ENCODE data around the gene ANKRD12.

The ANKRD12 gene

DNA sequence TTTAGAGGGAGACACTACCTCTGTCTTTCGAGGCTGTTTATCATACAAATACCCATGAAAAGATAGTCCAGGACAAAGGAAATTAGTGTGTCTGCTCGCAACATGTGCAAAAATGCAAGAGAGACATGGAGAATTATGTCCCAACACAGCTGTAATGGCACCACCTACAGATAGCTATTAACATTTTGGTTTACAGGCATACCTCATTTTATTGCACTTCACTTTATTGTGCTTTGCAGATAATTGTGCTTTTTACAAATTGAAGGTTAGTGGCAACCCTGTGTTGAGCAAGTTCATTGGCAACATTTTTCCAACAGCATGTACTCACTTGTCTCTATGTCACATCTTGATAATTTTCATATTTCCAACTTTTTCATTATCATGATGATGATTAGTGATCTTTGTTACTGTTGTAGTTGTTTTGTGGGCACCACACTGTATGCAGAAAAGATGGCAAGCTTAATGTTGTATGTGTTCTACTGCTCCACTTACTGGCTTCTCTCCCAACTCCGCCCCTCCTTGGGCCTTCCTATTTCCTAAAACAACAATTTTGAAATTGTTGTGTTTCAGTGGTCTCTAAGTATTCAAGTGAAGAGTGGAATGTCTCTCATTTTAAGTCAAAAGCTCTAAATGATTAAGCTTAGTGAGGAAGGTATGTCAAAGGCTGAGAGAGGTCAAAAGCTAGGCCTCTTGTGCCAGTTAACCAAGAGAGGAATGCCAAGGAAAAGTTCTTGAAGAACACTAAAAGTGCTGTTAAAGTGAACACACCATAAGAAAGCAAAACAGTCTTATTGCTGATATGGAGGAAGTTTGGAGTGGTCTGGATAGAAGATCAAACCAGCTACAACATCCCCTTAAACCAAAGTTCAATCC is 52.0 kb downstream of the ANKRD12 start:
- no peak for DNase-seq

DNA sequence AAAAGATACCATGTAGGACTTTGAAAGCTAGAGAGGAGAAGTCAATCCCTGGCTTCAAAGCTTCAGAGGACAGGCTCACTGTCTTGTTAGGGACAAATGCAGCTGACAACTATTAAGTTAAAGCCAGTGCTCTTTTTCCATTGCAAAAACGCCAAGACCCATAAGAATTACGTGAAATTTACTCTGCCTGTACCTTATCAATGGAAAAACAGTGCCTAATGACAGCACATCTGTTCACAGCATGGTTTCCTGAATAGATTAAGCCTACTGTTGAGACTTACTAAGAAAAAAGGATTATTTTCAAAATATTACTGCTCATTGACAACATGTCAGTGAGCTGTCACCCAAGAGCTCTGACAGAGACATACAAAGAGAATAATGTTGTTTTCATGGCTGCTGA is 52.9 kb downstream of the ANKRD12 start:
- DNase-seq: no peak

DNA sequence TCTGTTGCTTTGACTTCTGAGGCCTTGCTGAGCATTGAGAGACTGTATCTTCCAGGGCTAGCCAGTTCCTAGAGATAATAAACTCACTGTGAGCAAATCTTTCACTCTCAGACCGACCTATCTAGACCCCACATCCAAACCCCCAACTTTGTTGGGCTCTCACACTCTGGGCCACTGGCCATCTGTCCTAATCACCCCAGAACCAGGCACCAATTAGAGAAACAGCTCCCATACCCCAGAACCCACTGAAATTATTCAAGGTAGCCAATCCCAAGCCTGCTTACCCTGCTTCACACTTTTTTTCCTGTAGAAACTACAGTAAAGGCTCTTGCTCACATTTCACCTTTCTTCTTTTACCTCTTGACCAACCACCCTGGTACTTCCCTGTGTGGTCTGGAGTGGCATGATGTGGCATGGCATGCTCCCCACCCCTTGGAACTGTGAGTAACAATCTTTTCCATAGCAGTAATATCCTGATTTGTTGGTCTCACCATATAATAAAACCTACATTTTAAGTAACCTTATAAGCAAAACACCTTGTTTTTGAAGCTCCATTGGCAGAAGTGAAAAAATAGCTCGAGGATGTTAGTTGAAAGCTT is 55.2 kb downstream of the ANKRD12 start:
- DNase-seq: no peak

DNA sequence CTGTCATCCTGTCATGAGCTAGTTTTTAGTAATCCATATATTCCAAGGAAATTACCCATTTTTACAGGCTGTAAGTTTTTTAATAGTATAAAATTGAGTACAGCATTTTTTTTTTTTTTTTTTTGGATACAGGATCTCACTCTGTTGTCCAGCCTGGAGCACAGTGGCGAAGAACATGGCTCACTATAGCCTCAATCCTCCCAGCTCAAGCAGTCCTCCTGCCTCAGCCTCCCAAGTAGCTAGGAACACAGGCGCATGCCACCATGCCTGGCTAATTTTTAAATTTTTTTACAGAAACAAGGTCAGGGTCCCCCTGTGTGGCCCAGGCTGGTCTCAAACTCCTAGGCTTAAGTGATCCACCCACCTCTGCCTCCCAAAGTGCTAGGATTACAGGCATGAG is 56.5 kb downstream of the ANKRD12 start:
- DNase-seq: no peak

DNA sequence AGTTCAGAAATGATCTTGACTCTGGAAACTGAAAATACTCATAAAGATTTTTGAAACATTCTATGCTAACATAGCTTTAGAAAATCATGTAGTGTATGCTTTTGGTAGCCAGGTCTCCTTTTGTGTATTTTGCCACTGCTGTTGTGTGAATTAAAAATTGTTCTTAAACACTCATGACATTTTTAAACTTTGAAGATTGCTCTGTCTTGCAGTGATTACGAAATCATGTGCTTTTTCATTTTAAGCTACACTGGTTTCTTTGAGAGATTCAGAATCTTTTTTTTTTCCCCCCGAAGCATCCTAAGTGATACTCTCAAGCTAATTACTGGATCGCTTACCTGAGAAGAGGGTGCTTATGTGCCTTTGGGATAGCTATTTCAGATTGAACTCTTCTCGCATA is 60.0 kb downstream of the ANKRD12 start:
- no peak for DNase-seq

DNA sequence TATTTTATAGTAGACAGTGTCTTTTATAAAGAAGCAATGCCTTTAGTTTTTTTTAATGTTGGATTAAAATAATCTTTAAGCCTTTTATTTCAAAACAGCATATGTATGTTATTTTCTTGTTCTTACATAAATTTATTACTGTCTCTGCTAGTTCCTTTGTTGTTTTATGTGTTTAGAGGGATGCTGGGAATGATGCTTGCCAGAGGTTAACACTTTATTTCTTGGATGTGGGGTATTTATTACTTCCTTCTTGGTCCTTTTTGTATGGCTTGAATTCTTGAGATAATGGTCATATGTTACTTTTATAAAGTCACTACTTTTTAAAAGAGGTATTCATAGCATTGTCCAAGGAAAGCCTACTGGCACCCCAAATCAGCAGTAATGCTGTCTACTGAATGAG is 63.1 kb downstream of the ANKRD12 start:
- DNase-seq: no peak

DNA sequence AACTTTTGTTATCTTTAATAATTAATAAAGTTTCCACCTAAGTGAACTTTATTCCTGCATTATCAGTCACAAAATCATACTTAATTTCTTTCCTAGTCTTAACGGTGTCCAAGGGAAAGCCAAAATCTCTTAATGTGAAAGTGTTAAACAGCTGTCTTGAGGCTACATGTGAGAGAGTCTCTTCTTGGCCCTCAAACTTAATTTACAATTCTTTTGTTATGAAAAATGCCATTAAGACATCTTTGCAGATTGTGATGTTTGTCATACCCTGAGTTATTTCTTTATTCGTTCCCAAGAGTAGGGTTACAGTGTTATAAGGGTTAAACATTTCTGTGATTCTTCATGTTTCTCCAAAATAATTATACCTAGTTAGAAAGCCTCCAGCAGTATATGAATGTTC is 64.6 kb downstream of the ANKRD12 start:
- DNase-seq: no peak

DNA sequence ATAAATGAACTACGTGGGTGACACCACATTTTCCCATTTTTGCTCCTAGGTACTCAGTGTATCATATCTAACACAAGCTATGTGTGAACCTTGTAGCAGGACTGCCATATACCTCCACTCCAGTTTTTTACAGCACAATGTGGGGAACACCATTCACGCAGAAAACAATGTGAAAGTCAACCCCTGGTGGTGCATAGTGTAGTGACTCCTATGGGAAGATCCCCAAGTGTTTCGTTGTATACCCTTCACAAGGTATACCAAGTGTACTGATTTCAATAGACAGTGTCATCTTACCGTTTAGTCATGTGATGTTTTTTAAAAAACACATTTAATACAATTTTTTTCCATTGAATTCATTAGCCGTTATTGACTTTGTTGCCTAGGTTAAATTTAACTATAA is 68.1 kb downstream of the ANKRD12 start:
- DNase-seq: no peak

DNA sequence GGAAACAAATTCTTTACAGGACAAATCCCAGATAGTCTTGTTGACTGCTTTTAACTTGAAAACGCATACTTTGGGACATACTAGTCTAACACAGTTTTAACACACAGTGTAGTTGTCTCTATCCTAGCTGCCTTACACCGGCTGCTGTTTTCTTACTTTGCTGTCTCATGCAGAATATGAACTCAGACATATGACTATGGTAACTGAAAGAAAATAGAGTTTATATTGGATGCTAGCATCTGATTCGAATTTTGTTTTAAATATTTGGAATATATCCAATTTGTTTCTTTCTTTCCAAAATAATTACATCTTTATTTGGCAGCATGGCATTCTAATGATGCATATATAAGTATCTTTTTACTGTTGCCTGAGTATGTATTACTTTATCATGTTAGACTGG is 69.8 kb downstream of the ANKRD12 start:
- DNase-seq: no peak

DNA sequence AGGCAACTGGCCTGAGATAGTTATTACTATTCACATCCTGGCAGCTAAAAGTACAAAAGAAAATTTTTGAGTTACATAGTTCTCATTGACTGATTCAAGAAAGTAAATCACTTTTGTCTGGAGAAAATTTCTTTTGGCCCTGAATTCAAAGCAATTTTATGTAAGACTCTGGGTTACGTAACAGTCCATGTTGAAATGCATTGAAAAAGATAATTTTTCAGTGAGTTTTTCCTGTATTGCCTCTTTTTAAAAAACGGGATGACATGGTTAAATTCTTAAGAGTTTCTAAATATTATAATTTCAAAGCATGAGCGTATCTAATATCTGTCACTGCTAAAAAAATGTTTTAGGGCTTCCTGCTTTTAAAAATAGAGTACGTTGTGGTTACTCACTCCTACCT is 72.7 kb downstream of the ANKRD12 start:
- no peak for DNase-seq

DNA sequence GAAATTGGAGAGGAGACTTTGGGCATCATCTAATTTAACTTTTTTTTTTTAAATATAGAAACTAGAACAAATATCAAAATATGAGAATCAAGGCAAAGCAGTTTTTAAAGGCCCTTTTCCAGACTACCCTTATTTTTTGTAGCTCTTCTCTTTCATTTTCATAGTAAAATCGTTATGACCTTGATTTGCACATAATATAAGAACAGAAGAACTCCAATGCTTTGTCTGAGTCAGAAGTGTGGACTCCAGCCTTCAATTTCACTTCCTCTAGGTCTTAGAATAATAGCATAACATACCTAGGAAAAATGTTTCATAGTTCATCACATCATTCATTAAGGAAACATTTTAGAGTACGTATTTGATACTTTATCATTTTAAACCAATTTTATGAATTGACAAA is 74.4 kb downstream of the ANKRD12 start:
- DNase-seq: no peak

DNA sequence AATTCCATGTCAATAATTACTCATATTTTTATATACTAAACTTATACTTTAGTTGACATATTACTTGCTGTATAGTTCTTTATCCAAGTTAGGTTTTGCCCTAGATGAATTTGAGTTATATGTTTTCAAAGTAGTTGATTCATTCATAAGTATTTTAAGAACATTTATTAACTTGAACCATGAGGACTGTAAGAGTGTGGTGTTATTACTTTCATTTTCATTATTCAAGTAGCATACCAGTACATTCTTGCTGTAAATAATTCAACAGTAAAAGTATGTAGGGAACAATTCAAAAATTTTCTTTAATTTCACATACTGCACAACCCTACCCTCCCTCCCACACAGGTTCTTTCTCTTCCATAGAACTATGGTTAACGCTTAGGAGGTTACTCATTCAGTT is 75.4 kb downstream of the ANKRD12 start:
- DNase-seq: no peak

DNA sequence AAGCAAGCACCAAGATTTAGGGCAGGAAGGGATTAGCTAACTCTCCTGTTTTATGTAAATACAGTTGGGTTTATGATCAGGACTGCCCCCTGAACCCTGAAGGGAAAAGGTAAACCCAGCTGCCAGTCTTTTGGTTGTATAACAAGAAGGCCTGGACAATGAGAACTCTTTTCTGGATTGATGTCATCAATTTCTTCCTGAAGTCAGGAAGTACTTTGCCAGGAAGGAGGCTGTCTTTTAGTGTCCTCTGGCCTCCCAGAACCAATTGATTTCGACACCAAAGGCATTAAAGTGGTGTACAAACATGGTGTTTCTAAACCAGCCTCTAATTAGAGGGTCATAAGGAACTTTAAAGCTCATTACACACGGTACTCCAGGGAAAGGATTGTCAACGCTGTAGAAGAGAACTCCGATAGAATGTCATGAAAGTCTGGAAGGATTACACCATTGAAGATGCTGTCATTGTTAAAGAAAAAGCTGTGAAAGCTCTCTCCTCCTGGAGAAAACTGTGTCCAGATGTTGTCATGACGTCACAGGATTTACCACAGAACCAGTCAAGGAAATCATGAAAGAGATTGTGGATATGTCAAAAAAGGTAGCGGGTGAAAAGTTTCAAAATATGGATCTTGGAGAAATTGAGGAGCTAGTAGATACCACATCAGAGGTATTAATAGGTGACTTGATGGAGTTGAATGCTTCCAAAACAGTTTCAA is 78.8 kb downstream of the ANKRD12 start:
- DNase-seq: no peak

DNA sequence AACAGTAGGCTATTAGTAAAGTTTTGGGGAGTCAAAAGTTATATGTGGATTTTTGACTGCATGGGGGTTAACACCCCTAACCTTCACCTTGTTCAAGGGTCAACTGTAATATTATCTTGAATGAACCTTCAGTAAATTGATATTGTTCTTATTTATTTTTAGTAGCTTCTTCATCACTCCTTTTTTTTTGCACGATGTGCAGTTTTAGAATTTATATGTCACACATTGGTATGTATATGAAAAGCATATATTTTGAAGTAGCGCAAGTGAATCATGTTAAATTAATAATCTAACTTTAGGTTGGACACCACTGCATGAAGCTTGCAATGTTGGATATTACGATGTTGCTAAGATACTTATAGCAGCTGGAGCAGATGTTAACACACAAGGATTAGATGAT is 79.9 kb downstream of the ANKRD12 start:
- DNase-seq: no peak

DNA sequence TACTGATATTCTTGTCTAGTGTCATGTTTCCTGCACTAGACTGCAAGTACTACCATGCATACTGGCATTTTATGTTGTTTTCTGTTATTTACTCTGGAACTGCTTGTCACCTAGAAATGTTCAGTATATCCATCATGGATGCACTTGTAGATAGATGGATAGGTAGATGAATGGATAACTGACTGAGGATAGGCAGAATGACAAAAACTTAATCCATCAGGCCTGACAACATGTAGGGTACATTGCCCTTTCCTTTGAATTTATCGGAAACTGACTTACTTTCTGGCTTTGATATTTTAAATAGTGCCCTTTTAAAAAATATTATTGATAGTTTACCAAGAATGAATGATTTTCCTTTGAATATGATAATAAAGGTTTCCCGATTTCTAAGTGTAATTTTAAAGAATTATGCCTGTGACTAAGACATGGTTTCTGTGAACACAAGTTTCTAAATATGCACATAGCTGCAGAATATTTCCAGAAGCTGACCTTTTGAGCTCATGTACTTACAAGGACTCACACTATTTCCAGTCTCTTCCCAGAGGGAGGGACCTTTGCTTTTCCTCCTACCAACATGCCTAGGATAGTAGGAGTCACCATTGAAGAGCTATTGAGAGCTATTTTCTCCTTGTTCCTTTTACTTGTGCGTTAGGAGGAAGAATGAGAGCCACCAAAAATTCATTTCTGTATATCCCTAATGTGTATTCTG is 81.3 kb downstream of the ANKRD12 start:
- no peak for DNase-seq

DNA sequence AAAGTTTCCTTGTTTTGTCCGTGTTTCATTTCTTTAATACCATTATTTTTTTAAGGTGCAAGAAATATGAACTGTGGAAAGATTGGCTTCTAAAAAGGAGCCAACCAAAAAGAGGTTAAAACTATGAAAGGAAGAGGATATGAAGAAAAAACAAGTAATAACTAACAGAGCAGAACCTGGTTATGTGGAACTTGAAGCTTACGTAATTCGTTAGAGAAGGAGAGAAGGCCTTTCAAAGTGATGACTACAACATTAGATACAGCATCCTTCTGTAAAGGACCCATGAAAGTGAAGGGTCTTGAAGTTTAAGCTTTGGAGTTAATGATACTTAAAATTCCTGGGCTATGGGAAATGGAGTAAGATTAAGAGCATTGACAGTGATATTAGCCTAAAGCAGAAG is 84.5 kb downstream of the ANKRD12 start:
- no peak for DNase-seq

DNA sequence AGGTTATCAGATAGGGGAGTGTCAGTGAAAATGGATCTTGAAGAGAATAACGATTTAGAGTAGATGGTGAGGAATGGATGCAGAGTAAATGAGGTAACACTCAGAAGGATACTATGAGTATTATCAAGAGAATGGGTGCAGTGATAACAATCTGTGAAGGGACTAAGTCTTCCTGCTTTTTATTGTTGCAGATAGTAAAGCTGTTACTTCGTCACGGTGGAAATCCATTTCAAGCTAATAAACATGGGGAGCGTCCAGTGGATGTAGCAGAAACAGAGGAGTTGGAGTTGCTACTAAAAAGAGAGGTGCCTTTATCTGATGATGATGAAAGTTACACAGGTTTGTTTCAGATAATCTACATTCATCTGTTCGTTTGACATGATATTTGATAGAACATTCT is 85.1 kb downstream of the ANKRD12 start:
- no peak for DNase-seq

DNA sequence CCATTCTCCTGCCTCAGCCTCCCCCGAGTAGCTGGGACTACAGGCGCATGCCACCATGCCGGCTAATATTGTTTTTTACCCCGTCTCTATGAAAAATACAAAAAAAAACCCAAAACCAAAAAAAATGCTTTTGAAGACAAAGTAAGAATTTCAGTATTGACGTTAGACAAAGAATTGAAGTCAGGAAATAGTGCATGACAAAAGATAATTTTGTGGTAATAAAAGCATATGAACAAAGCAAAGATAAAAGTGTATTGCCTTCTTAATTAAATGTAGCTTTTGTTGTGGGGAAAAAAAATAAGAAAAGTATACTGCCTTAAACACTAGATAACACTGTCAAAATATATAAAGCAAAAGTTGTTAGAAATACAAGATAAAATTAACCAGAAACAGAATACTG is 86.8 kb downstream of the ANKRD12 start:
- DNase-seq: no peak

DNA sequence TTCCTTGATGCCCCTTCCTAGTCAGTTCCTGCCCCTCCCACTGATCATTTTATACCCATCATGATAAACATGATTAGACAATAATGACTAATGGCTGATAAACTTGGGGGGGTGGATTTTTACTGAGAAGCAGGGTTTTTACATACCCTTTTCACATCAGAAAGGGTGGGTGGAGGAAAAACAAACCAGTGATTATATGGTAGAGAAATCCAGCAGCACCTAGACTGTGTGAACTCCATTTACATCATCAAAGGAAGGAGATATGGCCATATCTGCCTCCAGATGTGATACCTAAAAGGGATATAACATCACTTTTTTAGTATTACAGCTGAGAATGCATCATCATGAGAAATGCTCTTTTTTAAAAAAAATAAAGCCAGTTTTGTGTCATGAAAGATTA is 89.9 kb downstream of the ANKRD12 start:
- DNase-seq: no peak

DNA sequence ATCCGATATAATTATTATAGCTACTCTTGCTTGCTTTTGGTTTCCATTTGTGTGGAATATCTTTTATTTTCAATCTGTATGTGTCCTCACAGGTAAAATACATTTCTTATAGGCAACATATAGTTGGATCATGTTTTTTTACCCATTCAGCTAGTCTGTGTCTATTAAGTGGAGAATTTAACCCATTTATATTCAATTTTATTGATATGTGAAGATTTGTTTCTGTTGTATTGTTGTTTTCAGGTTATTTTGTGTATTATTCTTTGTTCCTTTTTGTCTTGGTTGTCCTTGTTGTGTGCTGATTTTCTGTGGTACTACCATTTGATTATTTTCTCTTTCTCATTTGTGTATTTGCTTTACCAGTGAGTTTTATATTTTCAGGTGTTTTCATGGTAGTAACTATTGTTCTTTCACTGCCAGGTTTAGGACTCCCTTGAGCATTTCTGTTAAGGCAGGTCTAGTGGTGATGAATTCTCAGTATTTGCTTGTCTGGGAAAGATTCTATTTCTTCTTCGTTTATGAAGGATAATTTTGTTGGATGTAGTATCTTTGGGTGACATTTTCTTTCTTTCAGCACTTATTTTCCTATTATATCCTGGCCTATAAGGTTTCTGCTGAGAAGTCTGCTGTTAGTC is 95.4 kb downstream of the ANKRD12 start:
- DNase-seq: no peak

DNA sequence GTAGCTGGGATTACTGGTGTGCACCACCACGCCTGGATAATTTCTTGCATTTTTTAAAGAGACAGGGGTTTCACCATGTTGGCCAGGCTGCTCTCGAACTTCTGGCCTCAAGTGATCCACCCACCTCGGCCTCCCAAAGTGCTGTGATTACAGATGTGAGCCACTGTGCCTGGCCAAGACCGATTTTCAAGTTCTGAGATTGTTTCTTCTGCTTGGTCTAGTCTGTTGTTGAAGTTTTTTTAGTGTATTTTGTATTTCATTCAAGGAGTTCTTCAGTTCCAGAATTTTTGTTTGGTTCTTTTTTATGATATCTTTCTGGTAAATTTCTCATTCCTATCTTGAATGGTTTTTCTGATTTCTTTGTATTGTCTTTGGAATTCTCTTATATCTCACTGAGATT is 96.4 kb downstream of the ANKRD12 start:
- DNase-seq: no peak

DNA sequence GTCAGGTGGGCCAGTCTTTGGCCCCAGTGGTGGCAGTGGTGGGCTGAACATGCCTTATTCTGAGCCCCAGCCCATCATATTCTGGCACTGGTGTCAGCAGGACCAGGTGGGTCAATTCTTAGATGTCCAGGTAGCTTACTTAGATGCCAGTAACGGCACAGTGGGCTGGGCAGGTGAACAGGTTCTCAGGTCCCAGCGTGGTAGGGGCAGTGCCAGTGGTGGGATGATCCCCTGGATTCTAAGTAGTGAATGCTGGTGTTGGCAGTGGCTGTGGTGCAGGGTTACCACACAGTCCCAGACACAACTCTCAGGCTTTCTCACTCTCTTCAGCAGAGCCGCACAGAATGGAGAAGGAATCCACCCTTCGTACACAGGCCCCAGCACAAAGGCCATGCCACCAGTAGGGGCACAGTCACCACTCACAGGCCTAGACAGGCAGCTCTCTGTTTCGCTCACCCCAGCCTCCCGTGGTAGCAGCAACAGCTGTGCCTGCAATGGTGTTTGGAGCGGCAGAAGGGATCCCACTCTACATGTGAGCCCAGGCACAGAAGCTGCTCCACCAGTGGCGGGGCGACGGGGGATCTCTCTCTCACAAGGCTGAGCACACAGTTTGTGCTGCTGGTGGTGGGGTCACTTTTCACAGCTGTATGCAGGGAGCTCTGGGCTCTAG is 97.3 kb downstream of the ANKRD12 start:
- DNase-seq: no peak
